HCT116 (cell line): ENCODE results near the gene MRFAP1L1. TPM values are rescaled to one million over a fixed set of nuclear protein-coding genes. Genes with fewer than 3 reads are reported as not detected.
A peak's percentile ranks its signal among the peaks of the same experiment; 100 is the strongest.

ENCODE experiments used
- ATAC-seq: fragments of 200-7000 bp; cut with Tn5 transposase; 2 replicates; pipeline ENCODE4 v1.9.1; 2020; ENCODE audit warnings: mild to moderate bottlenecking, moderate library complexity
- BruUV-seq: library from RNA; stranded (reverse); fragments of 400-500 nt; replicated peaks from 2 replicates; lab custom pipeline; 2021; lab: Mats Ljungman, UMichigan
- CTCF ChIA-PET: fragments of 300-600 bp; sonication (Branson Sonifier 250); formaldehyde crosslinking; loops from one replicate; lab custom pipeline; 2021; ENCODE audit warnings: antibody characterized with exemption; lab: Charles Lee
- POLR2A ChIA-PET: fragments of 300-600, 350-600 bp; sonication (Branson Sonifier 250); formaldehyde crosslinking; loops from one replicate; lab custom pipeline; 2021; ENCODE audit warnings: antibody characterized with exemption; lab: Charles Lee
- RAD21 ChIA-PET, 2 experiments: fragments of 300-600 bp; sonication (Branson Sonifier 250); formaldehyde crosslinking; loops; one replicate each; lab custom pipeline; 2023; ENCODE audit warnings: low total read pairs in 2 of 2; ENCODE audit not compliant: uncharacterized antibody in 2 of 2, unreplicated experiment in 2 of 2, low non-redundant PET in 1 of 2; lab: Charles Lee
- DNase-seq: peaks from one replicate; pipeline ENCODE4 v3.0.0-alpha.2; 2010; ENCODE audit warnings: low read depth, low spot score
- H2AFZ ChIP-seq: fragments of 200-600 bp; shearing (Covaris generic), sonication (generic); 2 replicates; pipeline ENCODE4 v1.6.1; 2017; ENCODE audit warnings: low read depth, mixed run types, mixed read lengths, antibody characterized with exemption, low read length; ENCODE audit not compliant: poor library complexity, severe bottlenecking
- H3K27ac ChIP-seq: 2 replicates; pipeline ENCODE4 v1.5.1; 2012; ENCODE audit warnings: low read depth, low read length
- H3K27me3 ChIP-seq: fragments of 200-600 bp; sonication (generic); 2 replicates; pipeline ENCODE4 v1.6.1; 2016; ENCODE audit warnings: mixed run types, low read length, mixed read lengths; ENCODE audit not compliant: insufficient read depth
- H3K36me3 ChIP-seq, 2 experiments: fragments of 200-500 bp in 1 of 2; fragments of 200-600 bp in 1 of 2; sonication (Bioruptor generic) in 1 of 2; sonication (generic) in 1 of 2; 2 replicates each; pipeline versions ENCODE4 v1.5.1 to v1.6.1; 2014 to 2016; ENCODE audit warnings: low read length in 2 of 2, inconsistent platforms in 1 of 2, mixed read lengths in 1 of 2, mixed run types in 1 of 2; ENCODE audit not compliant: insufficient read depth in 2 of 2, control insufficient read depth in 1 of 2
- H3K4me1 ChIP-seq, 2 experiments: fragments of 200-600 bp in 1 of 2; sonication (generic) in 1 of 2; 2 replicates each; pipeline versions ENCODE4 v1.5.1 to v1.6.1; 2012 to 2017; ENCODE audit warnings: low read length in 2 of 2, inconsistent platforms in 1 of 2, mild to moderate bottlenecking in 1 of 2, mixed read lengths in 1 of 2, mixed run types in 1 of 2, moderate library complexity in 1 of 2; ENCODE audit not compliant: insufficient read depth in 2 of 2, control insufficient read depth in 1 of 2
- H3K4me2 ChIP-seq: fragments of 200-600 bp; sonication (generic); 2 replicates; pipeline ENCODE4 v1.6.1; 2017; ENCODE audit warnings: mixed run types, low read length, mixed read lengths
- H3K4me3 ChIP-seq, 2 experiments: fragments of 200-600 bp in 1 of 2; sonication (generic) in 1 of 2; replicated peaks in 1 of 2; 2 replicates each; pipeline ENCODE4 v1.5.1; 2011 to 2016; ENCODE audit warnings: low read length in 2 of 2, control low read depth in 1 of 2, low read depth in 1 of 2, mild to moderate bottlenecking in 1 of 2, mixed read lengths in 1 of 2, mixed run types in 1 of 2
- H3K79me2 ChIP-seq: fragments of 200-600 bp; sonication (generic); 2 replicates; pipeline ENCODE4 v1.6.1; 2017; ENCODE audit warnings: mild to moderate bottlenecking, mixed run types, low read length, moderate library complexity, mixed read lengths; ENCODE audit not compliant: insufficient read depth
- H3K9ac ChIP-seq: fragments of 200-600 bp; sonication (generic); 2 replicates; pipeline ENCODE4 v1.6.1; 2016; ENCODE audit warnings: low read length, mixed read lengths
- H3K9me2 ChIP-seq: fragments of 200-600 bp; sonication (generic), shearing (Covaris generic); 2 replicates; pipeline ENCODE4 v1.6.1; 2017; ENCODE audit warnings: mixed run types, mild to moderate bottlenecking, moderate library complexity; ENCODE audit not compliant: insufficient read depth
- H3K9me3 ChIP-seq, 2 experiments: fragments of 200-500 bp in 1 of 2; fragments of 200-600 bp in 1 of 2; sonication (Bioruptor generic) in 1 of 2; sonication (generic) in 1 of 2; 2 replicates each; pipeline ENCODE4 v1.6.1; 2014 to 2017; ENCODE audit warnings: low read length in 2 of 2, mixed read lengths in 2 of 2, inconsistent platforms in 1 of 2, low read depth in 1 of 2, mild to moderate bottlenecking in 1 of 2, mixed run types in 1 of 2, moderate library complexity in 1 of 2; ENCODE audit not compliant: control insufficient read depth in 1 of 2, insufficient read depth in 1 of 2
- H4K20me1 ChIP-seq: fragments of 200-600 bp; sonication (generic), shearing (Covaris generic); 2 replicates; pipeline ENCODE4 v1.6.1; 2017; ENCODE audit warnings: mixed run types, mild to moderate bottlenecking, moderate library complexity; ENCODE audit not compliant: insufficient read depth
- CBX3 ChIP-seq: IDR thresholded peaks from 2 replicates; pipeline ENCODE4 v1.6.1; 2012; ENCODE audit warnings: low read depth
- EGR1 ChIP-seq: IDR thresholded peaks from 2 replicates; pipeline ENCODE4 v1.6.1; 2012; ENCODE audit warnings: low read depth
- ELF1 ChIP-seq: IDR thresholded peaks from 2 replicates; pipeline ENCODE4 v1.6.1; 2012; ENCODE audit warnings: low read depth, borderline replicate concordance
- FOSL1 ChIP-seq: IDR thresholded peaks from 2 replicates; pipeline ENCODE4 v1.6.1; 2012; ENCODE audit warnings: low read depth
- MAX ChIP-seq: IDR thresholded peaks from 2 replicates; pipeline ENCODE4 v1.6.1; 2012
- POLR2A ChIP-seq: IDR thresholded peaks from 2 replicates; pipeline ENCODE4 v1.7.0; 2011; ENCODE audit warnings: borderline replicate concordance; ENCODE audit not compliant: insufficient read depth, insufficient read length; ENCODE audit errors: extremely low read depth
- POLR2AphosphoS5 ChIP-seq: IDR thresholded peaks from 2 replicates; pipeline ENCODE4 v1.6.1; 2011; ENCODE audit warnings: mild to moderate bottlenecking, low read depth, low read length, moderate library complexity
- REST ChIP-seq: IDR thresholded peaks from 2 replicates; pipeline ENCODE4 v1.6.1; 2012; ENCODE audit warnings: low read depth
- SP1 ChIP-seq: IDR thresholded peaks from 2 replicates; pipeline ENCODE4 v1.6.1; 2012; ENCODE audit warnings: low read depth
- ZBTB33 ChIP-seq: IDR thresholded peaks from 2 replicates; pipeline ENCODE4 v1.6.1; 2011; ENCODE audit warnings: mild to moderate bottlenecking, low read length, moderate library complexity; ENCODE audit not compliant: insufficient replicate concordance; ENCODE audit errors: extremely low read depth
- ZFX ChIP-seq: fragments of 450-650 bp; IDR thresholded peaks from 2 replicates; pipeline ENCODE4 v1.6.1; 2017
- intact Hi-C: fragments of 100-400 bp; cut with micrococcal nuclease; formaldehyde crosslinking; loops from 2 replicates; pipeline ENCODE4 v1.10.0; 2022
- total RNA-seq: library from RNA; stranded (reverse); gene quantifications from one replicate; pipeline ENCODE4 v1.2.1, GENCODE V29; 2021; ENCODE audit not compliant: unreplicated experiment

The MRFAP1L1 gene
- total RNA-seq, 1 experiment from 2014 or later, result 43.0 TPM

- intact Hi-C loops, result no loop called here
- no peak for DNase-seq
- Histone ChIP-seq H3K27me3 (no peaks in the 10 kb centered on the region), H3K36me3 (no peaks in the 10 kb centered on the region), H3K27ac (no peak overlapping the region), H3K4me2 (peak overlapping the region; percentile 78), H4K20me1 (no peaks in the 10 kb centered on the region), H3K4me3 (no peak overlapping the region), H3K9me2 (no peaks in the 10 kb centered on the region), H3K4me1 (peaks cover 28 to 66% of the 10 kb centered on the region in 2 experiments), H3K9ac (0 out of 2 replicates have a peak overlapping the region, but pooled peaks have one; percentile 25), H3K79me2 (no peaks in the 10 kb centered on the region), H3K9me3 (no peaks in the 10 kb centered on the region), H2AFZ (no peak overlapping the region)
- ChIA-PET POLR2A (no interaction called here), CTCF (no interaction called here), RAD21 (no interaction called here)
- ATAC-seq, result no peak
- TF ChIP-seq SP1 (peak; percentile 46; the same call in 1 of the 2 replicates), FOSL1 (no peak)
- BruUV-seq, result no TSS peak
Measured at GRCh38 chr4:6750286-6751221, 40.9 kb upstream of the MRFAP1L1 start.

- Histone ChIP-seq H3K36me3 (no peaks in the 10 kb centered on the region), H3K27me3 (no peaks in the 10 kb centered on the region), H4K20me1 (no peaks in the 10 kb centered on the region), H3K27ac (peak overlapping the region; percentile 5; the same call in 1 of the 2 replicates), H3K4me3 (peak overlapping the region in 1 of 2 experiments; percentile 37; a peak in 2 of 4 replicates), H3K79me2 (no peaks in the 10 kb centered on the region), H3K9me2 (no peaks in the 10 kb centered on the region), H3K9me3 (no peaks in the 10 kb centered on the region), H3K9ac (peak overlapping the region; percentile 21), H3K4me2 (peak overlapping the region; percentile 78), H2AFZ (peak overlapping the region; percentile 84), H3K4me1 (peaks cover 28 to 66% of the 10 kb centered on the region in 2 experiments)
- DNase-seq (peak; percentile 36), ATAC-seq (peak; percentile 89)
- RAD21 ChIA-PET, result no interaction called here
- CTCF ChIA-PET, result no interaction called here
- POLR2A ChIA-PET, result no interaction called here
- intact Hi-C loops, result no loop called here
- no TSS peak for BruUV-seq
- TF ChIP-seq CBX3 (0 out of 2 replicates have a peak, but pooled peaks have one; percentile 16), ZFX (peak; percentile 24; the same call in 1 of the 2 replicates), ZBTB33 (no peak), ELF1 (no peak), REST (no peak), POLR2AphosphoS5 (peak; percentile 55), MAX (peak; percentile 74), SP1 (peak; percentile 52), POLR2A (no peak), EGR1 (peak; percentile 37; the same call in 1 of the 2 replicates)
Measured at GRCh38 chr4:6749340-6750171, 39.9 kb upstream of the MRFAP1L1 start.
